RPMI8226 (cell line): ENCODE measurements around the gene UGT1A10.
A peak's percentile ranks its signal among the peaks of the same experiment; 100 is the strongest.
"Not testable (repeated sequence)": the region's sequence is repeated elsewhere in the genome, so short reads cannot be mapped to it uniquely, and the experiment has no call there.

Experiments used
- DNase-seq: peaks from one replicate; pipeline ENCODE4 v3.0.0-alpha.2; 2015

UGT1A10 gene

DNA sequence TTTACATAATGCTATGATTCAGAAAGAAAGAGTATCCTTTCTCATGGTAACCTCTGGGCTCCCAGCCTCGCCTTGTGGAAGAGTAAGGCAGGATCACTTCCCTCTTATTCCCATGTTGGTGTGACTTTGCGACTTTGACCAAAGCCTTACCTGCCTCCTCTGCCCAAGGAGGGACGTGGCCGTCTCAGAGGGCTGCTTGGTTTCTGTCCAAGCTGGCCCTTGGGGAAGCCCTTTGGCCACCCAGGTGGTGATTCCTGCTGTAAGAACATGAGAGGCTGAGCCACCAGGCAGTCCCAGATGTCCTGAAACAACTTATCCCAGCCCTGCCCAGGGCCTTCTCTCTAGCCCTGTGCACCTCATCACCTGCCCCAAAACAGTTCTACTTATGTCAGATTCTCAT is 62.5 kb downstream of the UGT1A10 start:
- no peak for DNase-seq

DNA sequence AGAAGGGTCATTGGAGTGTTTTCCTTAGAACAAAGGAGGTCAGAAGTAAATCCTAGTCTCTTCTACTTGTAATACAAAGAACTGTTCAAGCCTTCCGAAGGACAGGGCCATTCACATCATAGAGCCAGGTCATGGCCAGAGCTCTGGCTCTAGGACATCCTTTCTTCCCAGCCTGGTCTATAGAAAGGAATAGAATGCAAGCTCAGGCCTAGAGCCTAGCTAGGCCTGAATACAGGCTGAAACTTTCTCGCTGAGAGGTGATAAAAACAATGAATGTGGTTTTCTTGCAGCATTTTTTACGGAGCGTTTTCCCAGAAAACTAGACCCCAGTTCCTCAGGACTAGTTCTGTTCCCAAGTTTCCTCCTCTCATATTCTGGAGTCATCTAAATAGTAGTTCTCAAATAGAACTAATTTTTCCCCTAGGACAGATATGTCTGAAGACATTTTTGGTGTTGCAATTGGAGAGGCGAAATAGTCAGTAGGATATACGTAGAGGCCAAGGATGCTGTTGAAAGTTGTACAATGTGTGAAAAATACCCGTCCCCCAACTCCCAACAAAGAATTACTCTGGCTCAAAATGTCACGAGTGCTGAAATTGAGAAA is 63.3 kb downstream of the UGT1A10 start:
- DNase-seq, result no peak

DNA sequence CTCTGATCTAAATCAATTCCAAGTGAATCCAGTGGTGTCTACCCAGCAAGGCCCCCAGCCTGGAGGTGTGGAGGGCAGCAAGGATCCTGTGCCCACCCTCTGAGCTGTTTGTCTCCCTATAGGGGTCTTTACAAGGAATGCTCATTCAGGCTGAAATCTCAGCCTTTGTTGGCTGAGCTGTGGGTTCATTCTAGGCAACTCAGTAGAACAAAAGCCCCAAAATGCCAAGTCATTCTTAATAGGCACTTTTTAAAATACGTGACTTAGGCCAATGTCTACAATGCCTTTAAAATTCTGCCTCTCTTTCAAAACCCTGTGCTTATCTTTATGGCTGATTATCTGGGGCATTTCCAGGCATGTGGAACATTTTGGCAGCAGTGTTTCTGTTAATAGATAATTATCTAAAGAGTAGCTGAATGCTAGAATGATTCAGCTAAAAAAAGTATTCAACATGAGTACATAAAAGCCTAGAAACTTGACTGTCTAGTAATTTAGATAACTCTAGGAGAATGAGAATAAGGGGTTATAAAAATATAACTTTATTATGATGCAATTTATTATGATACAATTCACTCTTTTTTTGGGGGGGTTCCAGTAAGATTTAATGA is 63.9 kb downstream of the UGT1A10 start:
- DNase-seq, result no peak

DNA sequence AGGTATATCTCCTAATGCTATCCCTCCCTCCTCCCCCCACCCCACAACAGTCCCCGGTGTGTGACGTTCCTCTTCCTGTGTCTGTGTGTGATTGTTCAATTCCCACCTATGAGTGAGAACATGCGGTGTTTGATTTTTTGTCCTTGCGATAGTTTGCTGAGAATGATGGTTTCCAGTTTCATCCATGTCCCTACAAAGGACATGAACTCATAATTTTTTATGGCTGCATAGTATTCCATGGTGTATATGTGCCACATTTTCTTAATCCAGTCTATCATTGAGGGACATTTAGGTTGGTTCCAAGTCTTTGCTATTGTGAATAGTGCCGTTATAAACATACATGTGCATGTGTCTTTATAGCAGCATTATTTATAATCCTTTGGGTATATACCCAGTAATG is 64.6 kb downstream of the UGT1A10 start:
- not testable (repeated sequence) for DNase-seq

GRCh38 chr2:233702238-233702637 is 66.0 kb downstream of the UGT1A10 start:
- no peak for DNase-seq

- DNase-seq, result no peak
These were observed 69.8 kb downstream of the UGT1A10 start for GRCh38 chr2:233705911-233706506.

DNA sequence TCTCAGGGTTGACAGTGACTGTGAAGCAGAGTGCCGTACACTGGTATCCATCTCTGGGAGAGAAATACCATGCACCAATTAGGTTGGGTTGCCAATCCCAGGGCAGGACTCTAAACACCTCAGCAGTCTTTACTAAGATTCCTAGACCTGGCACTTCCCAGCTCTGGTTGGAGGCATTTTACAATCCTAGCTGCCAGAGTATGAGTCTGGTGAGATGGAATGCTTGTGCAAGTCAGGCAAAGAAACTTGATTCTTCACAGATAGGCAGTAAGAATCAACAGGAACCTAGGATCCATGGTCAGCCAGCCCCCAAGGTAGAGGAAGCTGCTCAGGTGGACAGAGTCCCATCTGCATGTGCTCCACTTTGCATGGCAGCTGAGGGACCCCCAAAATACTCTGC is 70.5 kb downstream of the UGT1A10 start:
- DNase-seq, result no peak

DNA sequence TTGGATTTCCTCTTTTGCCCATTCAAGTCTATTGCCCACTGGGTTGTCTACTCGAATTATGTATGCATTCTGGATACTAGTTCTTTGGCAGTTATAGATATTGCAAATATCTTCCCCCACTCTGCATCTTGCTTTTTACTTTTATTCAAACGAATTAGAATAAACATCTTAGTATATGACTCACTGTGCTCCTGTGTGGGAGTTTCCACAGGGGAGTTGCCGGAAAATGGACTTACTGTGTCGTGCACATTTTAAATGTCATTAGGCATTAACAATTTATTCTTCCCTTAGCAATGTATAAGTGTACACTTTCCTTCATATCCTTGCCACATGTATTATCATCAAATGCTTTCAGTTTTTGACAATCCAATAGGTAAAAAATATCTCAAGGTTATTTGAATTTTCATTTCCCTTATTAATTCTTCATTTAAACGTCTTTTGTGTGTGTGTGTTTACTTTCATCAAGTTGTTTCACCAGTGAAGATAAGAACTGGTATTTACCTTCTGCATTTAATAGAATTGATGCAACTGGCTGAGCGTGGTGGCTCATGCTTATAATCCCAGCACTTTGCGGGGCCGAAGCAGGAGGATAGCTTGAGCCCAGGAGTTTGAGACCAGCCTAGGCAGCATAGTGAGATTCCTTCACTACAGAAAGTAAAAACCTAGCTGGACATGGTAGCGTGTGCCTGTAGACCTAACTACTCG is 71.8 kb downstream of the UGT1A10 start:
- DNase-seq, result no peak

GRCh38 chr2:233708942-233709341 is 72.7 kb downstream of the UGT1A10 start:
- DNase-seq, result no peak

- peak; percentile 57 for DNase-seq
These were observed 75.2 kb downstream of the UGT1A10 start for GRCh38 chr2:233711312-233712008.

DNA sequence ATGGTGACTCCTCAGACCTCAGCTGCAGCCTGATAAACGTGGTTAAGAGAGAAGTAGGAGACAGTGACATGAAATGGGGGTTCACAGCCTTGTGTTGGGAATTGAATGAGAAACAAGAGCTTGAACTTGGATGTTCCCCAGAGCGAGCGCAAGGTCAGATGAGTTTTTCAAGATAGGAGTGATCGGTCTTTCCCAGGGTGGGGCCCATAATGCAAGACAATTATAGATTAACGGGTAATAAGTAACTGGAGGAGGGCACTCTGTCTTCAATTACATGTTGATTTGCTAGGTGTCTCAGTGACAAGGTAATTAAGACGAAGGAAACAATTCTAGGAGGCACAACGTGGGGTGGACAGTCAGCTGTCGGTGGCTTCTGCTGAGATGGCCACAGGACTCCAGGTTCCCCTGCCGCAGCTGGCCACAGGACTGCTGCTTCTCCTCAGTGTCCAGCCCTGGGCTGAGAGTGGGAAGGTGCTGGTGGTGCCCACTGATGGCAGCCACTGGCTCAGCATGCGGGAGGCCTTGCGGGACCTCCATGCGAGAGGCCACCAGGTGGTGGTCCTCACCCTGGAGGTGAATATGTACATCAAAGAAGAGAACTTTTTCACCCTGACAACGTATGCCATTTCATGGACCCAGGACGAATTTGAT is 76.5 kb downstream of the UGT1A10 start, which contains the start of gene UGT1A5:
Gene UGT1A5, plus strand, starts transcription at position 297 of the 651 bp plus-strand sequence. Its CDS starts 85 bp downstream, at position 382.
- DNase-seq, result no peak

DNA sequence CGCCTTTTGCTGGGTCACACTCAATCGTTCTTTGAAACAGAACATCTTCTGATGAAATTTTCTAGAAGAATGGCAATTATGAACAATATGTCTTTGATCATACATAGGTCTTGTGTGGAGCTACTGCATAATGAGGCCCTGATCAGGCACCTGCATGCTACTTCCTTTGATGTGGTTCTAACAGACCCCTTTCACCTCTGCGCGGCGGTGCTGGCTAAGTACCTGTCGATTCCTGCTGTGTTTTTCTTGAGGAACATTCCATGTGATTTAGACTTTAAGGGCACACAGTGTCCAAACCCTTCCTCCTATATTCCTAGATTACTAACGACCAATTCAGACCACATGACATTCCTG is 77.0 kb downstream of the UGT1A10 start:
- DNase-seq, result no peak

GRCh38 chr2:233714121-233714520 is 77.9 kb downstream of the UGT1A10 start:
- DNase-seq, result no peak

GRCh38 chr2:233718552-233718951 is 82.3 kb downstream of the UGT1A10 start, which contains the start of gene UGT1A4:
Gene UGT1A4, plus strand, starts transcription at chr2:233718736. Its CDS starts 85 bp downstream, at chr2:233718821.
- DNase-seq, result no peak

DNA sequence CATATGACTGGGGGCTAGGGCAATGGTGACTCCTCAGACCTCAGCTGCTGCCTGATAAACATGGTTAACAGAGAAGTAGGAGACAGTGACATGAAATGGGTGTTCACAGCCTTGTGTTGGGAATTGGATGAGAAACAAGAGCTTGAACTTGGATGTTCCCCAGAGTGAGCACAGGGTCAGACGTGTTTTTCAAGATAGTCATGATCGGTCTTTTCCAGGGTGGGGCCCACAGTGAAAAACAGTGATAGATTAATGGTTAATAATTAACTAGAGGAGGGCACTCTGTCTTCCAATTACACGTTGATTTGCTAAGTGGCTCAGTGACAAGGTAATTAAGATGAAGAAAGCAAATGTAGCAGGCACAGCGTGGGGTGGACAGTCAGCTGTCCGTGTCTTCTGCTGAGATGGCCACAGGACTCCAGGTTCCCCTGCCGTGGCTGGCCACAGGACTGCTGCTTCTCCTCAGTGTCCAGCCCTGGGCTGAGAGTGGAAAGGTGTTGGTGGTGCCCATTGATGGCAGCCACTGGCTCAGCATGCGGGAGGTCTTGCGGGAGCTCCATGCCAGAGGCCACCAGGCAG is 92.6 kb downstream of the UGT1A10 start, which contains the start of gene UGT1A3:
Gene UGT1A3, plus strand, starts transcription at position 320 of the 579 bp plus-strand sequence. Its CDS starts 85 bp downstream, at position 405.
- no peak for DNase-seq

DNA sequence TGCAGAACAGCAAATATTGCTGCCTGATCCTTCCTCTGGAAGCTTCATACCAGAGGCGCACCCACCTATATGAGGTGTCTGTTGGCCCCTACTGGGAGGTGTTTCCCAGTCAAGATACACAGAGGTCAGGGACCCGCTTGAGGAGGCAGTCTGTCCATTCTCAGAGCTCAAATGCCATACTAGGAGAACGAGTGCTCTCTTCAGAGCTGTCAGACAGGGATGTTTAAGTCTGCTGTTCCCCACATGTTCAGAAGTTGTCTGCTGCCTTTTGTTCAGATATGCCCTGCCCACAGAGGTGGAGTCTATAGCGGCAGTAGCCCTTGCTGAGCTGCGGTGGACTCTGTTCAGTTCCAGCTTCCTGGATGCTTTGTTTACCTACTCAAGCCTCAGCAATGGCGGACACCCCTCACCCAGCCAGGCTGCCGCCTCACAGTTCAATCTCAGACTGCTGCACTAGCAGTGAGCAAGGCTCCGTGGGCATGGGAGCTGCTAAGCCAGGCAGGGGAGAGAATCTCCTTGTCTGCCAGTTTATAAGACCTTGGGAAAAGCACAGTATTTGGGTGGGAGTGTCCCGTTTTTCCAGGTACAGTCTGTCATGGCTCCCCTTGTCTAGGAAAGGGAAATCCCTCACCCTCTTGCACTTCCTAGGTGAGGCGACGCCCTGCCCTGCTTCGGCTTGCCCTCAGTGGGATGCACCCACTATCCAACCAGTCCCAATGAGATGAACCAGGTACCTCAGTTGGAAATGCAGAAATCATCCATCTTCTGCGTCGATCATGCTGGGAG is 100.8 kb downstream of the UGT1A10 start:
- not testable (repeated sequence) for DNase-seq

DNA sequence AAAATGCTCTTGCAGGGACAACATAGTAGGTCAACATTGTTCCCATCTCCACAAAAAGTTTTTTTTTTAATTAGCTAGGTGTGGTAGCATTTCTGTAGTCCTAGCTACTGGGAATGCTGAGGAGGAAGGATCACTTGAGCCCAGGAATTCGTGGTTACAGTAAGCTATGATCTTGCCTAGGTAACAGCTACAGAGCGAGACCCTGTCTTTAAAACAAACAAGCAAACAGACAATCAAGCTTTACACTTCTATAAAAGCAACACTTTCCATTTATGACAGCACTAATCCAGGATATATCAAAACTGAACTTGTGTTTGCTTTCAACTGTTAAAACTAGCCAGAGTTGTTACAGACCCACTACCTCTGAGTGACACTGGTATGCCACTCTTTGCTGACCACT is 104.6 kb downstream of the UGT1A10 start:
- no peak for DNase-seq

GRCh38 chr2:233743464-233744259 is 107.4 kb downstream of the UGT1A10 start:
- DNase-seq, result no peak

DNA sequence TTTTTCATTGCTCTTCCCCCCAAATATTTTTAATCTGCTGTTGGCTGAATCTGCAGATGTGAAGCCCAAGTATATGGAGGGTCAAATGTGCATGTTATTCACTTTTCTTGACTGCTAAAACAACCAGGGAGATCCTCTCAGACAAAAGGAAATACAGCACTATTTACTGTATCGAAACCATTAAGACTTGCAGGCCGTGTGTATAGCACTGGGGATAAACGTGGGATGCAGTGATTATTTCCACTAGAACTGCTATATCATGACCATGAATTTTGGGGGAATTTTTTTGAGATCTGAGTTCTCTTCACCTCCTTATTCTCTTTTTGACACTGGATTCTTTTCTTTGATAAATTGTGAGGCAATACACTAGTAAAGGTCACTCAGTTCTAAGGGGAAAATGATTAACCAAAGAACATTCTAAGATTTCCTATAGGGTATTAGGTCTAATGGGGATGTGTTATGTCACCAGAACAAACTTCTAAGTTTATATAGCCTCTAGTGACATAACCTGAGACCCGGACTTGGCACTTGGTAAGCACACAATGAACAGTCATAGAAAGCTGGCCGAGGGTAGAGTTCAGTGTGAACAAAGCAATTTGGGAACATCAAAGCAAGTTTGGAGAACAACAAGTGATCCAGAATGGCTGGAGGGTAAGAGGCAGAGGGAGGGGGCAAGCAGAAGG is 109.0 kb downstream of the UGT1A10 start:
- DNase-seq, result no peak

- DNase-seq, result not testable (repeated sequence)
These were observed 109.6 kb downstream of the UGT1A10 start for GRCh38 chr2:233745838-233746237.
